H9 (cell line): ENCODE data around the gene ACP2. TPM values are rescaled to one million over a fixed set of nuclear protein-coding genes. Genes with fewer than 3 reads are reported as not detected.

Source experiments
- DNase-seq: peaks from one replicate; pipeline ENCODE4 v3.0.0-alpha.2; 2017
- H2AFZ ChIP-seq: one replicate; pipeline ENCODE4 v1.6.1; 2013; ENCODE audit warnings: mild to moderate bottlenecking, low read length, control low read depth, moderate library complexity
- H2AK5ac ChIP-seq: 2 replicates; pipeline ENCODE4 v1.6.1; 2013; ENCODE audit warnings: low read length, control low read depth, mixed read lengths; ENCODE audit not compliant: insufficient read length
- H2BK120ac ChIP-seq: one replicate; pipeline ENCODE4 v1.6.1; 2013; ENCODE audit warnings: low read depth, mild to moderate bottlenecking, low read length, control low read depth, inconsistent platforms; ENCODE audit not compliant: poor library complexity, severe bottlenecking
- H2BK12ac ChIP-seq: 2 replicates; pipeline ENCODE4 v1.6.1; 2013; ENCODE audit warnings: low read length, control low read depth, mixed read lengths, low read depth; ENCODE audit not compliant: insufficient read length
- H2BK15ac ChIP-seq: 2 replicates; pipeline ENCODE4 v1.6.1; 2013; ENCODE audit warnings: low read depth, low read length, control low read depth
- H2BK20ac ChIP-seq: one replicate; pipeline ENCODE4 v1.6.1; 2013; ENCODE audit warnings: low read depth, mild to moderate bottlenecking, low read length, control low read depth, inconsistent platforms; ENCODE audit not compliant: poor library complexity, severe bottlenecking
- H2BK5ac ChIP-seq: 2 replicates; pipeline ENCODE4 v1.6.1; 2013; ENCODE audit warnings: low read length, control low read depth, mixed read lengths; ENCODE audit not compliant: insufficient read length
- H3K14ac ChIP-seq: 2 replicates; pipeline ENCODE4 v1.6.1; 2013; ENCODE audit warnings: low read length, control low read depth; ENCODE audit not compliant: insufficient read depth
- H3K18ac ChIP-seq: 2 replicates; pipeline ENCODE4 v1.6.1; 2013; ENCODE audit warnings: low read depth, mild to moderate bottlenecking, mixed read lengths, low read length, control low read depth; ENCODE audit not compliant: insufficient read length
- H3K23ac ChIP-seq: 2 replicates; pipeline ENCODE4 v1.6.1; 2013; ENCODE audit warnings: low read length, control low read depth, mixed read lengths, low read depth; ENCODE audit not compliant: insufficient read length
- H3K23me2 ChIP-seq: 2 replicates; pipeline ENCODE4 v1.6.1; 2013; ENCODE audit warnings: low read depth, mild to moderate bottlenecking, mixed read lengths, low read length, control low read depth; ENCODE audit not compliant: insufficient read length, poor library complexity, severe bottlenecking
- H3K27ac ChIP-seq: 2 replicates; pipeline ENCODE4 v1.5.1; 2013; ENCODE audit warnings: low read length, control low read depth, mixed read lengths, low read depth; ENCODE audit not compliant: insufficient read length
- H3K27me3 ChIP-seq: 2 replicates; pipeline ENCODE4 v1.6.1; 2013; ENCODE audit warnings: low read length, control low read depth, inconsistent platforms; ENCODE audit not compliant: insufficient read depth
- H3K4ac ChIP-seq: 2 replicates; pipeline ENCODE4 v1.6.1; 2013; ENCODE audit warnings: low read depth, mild to moderate bottlenecking, control low read depth, inconsistent platforms, low read length, moderate library complexity
- H3K4me1 ChIP-seq: 2 replicates; pipeline ENCODE4 v1.6.1; 2013; ENCODE audit warnings: low read length, control low read depth, inconsistent platforms; ENCODE audit not compliant: insufficient read depth
- H3K4me2 ChIP-seq: 2 replicates; pipeline ENCODE4 v1.6.1; 2013; ENCODE audit warnings: low read length, control low read depth, mixed read lengths; ENCODE audit not compliant: insufficient read length, insufficient read depth
- H3K56ac ChIP-seq: 2 replicates; pipeline ENCODE4 v1.6.1; 2013; ENCODE audit warnings: low read depth, mild to moderate bottlenecking, mixed read lengths, low read length, control low read depth; ENCODE audit not compliant: insufficient read length
- H3K79me1 ChIP-seq: 2 replicates; pipeline ENCODE4 v1.6.1; 2013; ENCODE audit warnings: low read depth, mild to moderate bottlenecking, moderate library complexity, low read length, control low read depth, inconsistent platforms; ENCODE audit not compliant: insufficient read depth, poor library complexity, severe bottlenecking
- H3K79me2 ChIP-seq: 2 replicates; pipeline ENCODE4 v1.6.1; 2013; ENCODE audit warnings: low read length, control low read depth, inconsistent platforms; ENCODE audit not compliant: insufficient read depth
- H3K9ac ChIP-seq: 2 replicates; pipeline ENCODE4 v1.6.1; 2013; ENCODE audit warnings: low read length, control low read depth, mixed read lengths; ENCODE audit not compliant: insufficient read length; ENCODE audit errors: extremely low read depth
- H3K9me3 ChIP-seq: one replicate; pipeline ENCODE4 v1.6.1; 2013; ENCODE audit warnings: low read depth, low read length, inconsistent platforms; ENCODE audit not compliant: control insufficient read depth
- H3T11ph ChIP-seq: one replicate; pipeline ENCODE4 v1.6.1; 2013; ENCODE audit warnings: mild to moderate bottlenecking, low read length, control low read depth, inconsistent platforms
- H4K20me1 ChIP-seq: one replicate; pipeline ENCODE4 v1.6.1; 2013; ENCODE audit not compliant: control insufficient read depth, insufficient read length, insufficient read depth
- H4K5ac ChIP-seq: 2 replicates; pipeline ENCODE4 v1.6.1; 2013; ENCODE audit warnings: low read depth, mild to moderate bottlenecking, mixed read lengths, low read length, control low read depth; ENCODE audit not compliant: insufficient read length
- H4K8ac ChIP-seq: replicated peaks from 2 replicates; pipeline ENCODE4 v1.6.1; 2013; ENCODE audit warnings: low read length, control low read depth, mixed read lengths, low read depth; ENCODE audit not compliant: insufficient read length
- H4K91ac ChIP-seq: 2 replicates; pipeline ENCODE4 v1.6.1; 2013; ENCODE audit warnings: low read depth, mild to moderate bottlenecking, moderate library complexity, mixed read lengths, low read length, control low read depth; ENCODE audit not compliant: insufficient read length
- H3K27ac Mint-ChIP-seq, 3 experiments: 2 replicates in 2 of 3; 3 replicates in 1 of 3; pipeline ENCODE4 v1.8.0; 2020 to 2021; ENCODE audit warnings: mixed read lengths in 3 of 3, mild to moderate bottlenecking in 1 of 3, moderate library complexity in 1 of 3
- H3K27me3 Mint-ChIP-seq: 2 replicates; pipeline ENCODE4 v1.8.0; 2021; ENCODE audit warnings: low read depth, mild to moderate bottlenecking, moderate library complexity, mixed read lengths
- H3K36me3 Mint-ChIP-seq, 3 experiments: 2 replicates in 2 of 3; 3 replicates in 1 of 3; pipeline ENCODE4 v1.8.0; 2020 to 2021; ENCODE audit warnings: low read depth in 3 of 3, mixed read lengths in 3 of 3; ENCODE audit not compliant: insufficient read depth in 1 of 3
- H3K4me1 Mint-ChIP-seq, 2 experiments: 2 replicates each; pipeline ENCODE4 v1.8.0; 2020; ENCODE audit warnings: mixed read lengths in 2 of 2
- H3K4me3 Mint-ChIP-seq, 2 experiments: 2 replicates in 1 of 2; 3 replicates in 1 of 2; pipeline ENCODE4 v1.8.0; 2020 to 2021; ENCODE audit warnings: mild to moderate bottlenecking in 2 of 2, mixed read lengths in 2 of 2, moderate library complexity in 1 of 2
- H3K9me3 Mint-ChIP-seq, 2 experiments: 2 replicates in 1 of 2; 3 replicates in 1 of 2; pipeline ENCODE4 v1.8.0; 2020; ENCODE audit warnings: mild to moderate bottlenecking in 2 of 2, mixed read lengths in 2 of 2, moderate library complexity in 1 of 2
- WGBS: extraction: QIAGEN DNeasy Blood & Tissue Kit; methylation state at CpG from one replicate; pipeline ENCODE4 v1.1.7; 2013; ENCODE audit warnings: missing lambda C conversion rate, low lambda C conversion rate, mixed read lengths; ENCODE audit not compliant: insufficient read length; ENCODE audit errors: extremely low coverage; 5-methylcytosine and 5-hydroxymethylcytosine counted together
- total RNA-seq: library from RNA; stranded (reverse); gene quantifications from 2 replicates; pipeline ENCODE4 v1.2.1, GENCODE V29; 2021
- TF ChIP-seq, protein P1 (sequence below): fragments of 200-600 bp; sonication (generic); conservative IDR thresholded peaks from 3 replicates; pipeline ENCODE4 v1.8.0; 2021; ENCODE audit warnings: antibody characterized with exemption, mild to moderate bottlenecking

Gene ACP2
- total RNA-seq, 1 experiment from 2014 or later: 29.5 TPM

DNA sequence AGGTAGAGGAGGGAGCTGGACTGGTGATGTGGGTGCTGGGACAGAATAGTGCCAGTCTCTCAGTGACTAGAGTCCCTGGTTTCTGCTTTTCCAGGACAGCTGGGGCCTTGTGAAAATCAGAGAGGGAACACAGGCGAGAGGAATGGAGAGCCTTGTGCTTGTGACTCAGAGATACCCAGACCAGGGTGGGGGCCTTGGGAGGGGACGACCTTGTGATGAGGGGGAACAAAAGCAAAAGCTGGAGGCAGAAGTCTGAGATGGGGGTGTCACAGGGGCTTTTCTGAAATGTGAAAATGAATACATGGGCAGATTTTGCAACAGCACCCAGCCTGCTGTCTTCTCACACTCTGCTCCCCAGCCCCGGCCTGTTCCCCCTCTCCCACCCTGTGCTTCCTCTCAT is 5.8 kb upstream of the ACP2 start:
- H2AK5ac ChIP-seq: no peak overlapping the region
- H4K20me1 ChIP-seq: no peaks in the 10 kb centered on the region
- H2BK15ac ChIP-seq: no peak overlapping the region
- H3K56ac ChIP-seq: no peak overlapping the region
- no peaks in the 10 kb centered on the region for H3K79me1 ChIP-seq
- TF ChIP-seq, protein P1, sequence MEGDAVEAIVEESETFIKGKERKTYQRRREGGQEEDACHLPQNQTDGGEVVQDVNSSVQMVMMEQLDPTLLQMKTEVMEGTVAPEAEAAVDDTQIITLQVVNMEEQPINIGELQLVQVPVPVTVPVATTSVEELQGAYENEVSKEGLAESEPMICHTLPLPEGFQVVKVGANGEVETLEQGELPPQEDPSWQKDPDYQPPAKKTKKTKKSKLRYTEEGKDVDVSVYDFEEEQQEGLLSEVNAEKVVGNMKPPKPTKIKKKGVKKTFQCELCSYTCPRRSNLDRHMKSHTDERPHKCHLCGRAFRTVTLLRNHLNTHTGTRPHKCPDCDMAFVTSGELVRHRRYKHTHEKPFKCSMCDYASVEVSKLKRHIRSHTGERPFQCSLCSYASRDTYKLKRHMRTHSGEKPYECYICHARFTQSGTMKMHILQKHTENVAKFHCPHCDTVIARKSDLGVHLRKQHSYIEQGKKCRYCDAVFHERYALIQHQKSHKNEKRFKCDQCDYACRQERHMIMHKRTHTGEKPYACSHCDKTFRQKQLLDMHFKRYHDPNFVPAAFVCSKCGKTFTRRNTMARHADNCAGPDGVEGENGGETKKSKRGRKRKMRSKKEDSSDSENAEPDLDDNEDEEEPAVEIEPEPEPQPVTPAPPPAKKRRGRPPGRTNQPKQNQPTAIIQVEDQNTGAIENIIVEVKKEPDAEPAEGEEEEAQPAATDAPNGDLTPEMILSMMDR: no peak
- H2BK20ac ChIP-seq: no peak overlapping the region
- H2AFZ ChIP-seq: no peak overlapping the region
- Mint-ChIP-seq H3K27ac (peak overlapping the region; percentile 10 to 53 (median 20); a peak in 5 of 7 replicates), H3K36me3 (peaks cover 0 to 4% (median 0%) of the 10 kb centered on the region in 3 experiments; a peak in 1 of 7 replicates), H3K9me3 (no peaks in the 10 kb centered on the region), H3K27me3 (no peaks in the 10 kb centered on the region; the same call in 1 of the 2 replicates), H3K4me1 (peaks cover 19 to 28% of the 10 kb centered on the region in 2 experiments), H3K4me3 (no peak overlapping the region)
- no peaks in the 10 kb centered on the region for H3K27me3 ChIP-seq
- H4K91ac ChIP-seq: no peak overlapping the region
- no peak overlapping the region for H2BK5ac ChIP-seq
- no peak overlapping the region for H3T11ph ChIP-seq
- H3K4ac ChIP-seq: no peak overlapping the region
- no peak overlapping the region for H3K4me2 ChIP-seq
- no peak overlapping the region for H3K14ac ChIP-seq
- no peak overlapping the region for H3K23ac ChIP-seq
- DNase-seq: no peak
- no peaks in the 10 kb centered on the region; the same call in 1 of the 2 replicates for H3K4me1 ChIP-seq
- peaks cover 3% of the 10 kb centered on the region; the same call in 1 of the 2 replicates for H3K79me2 ChIP-seq
- H2BK120ac ChIP-seq: no peak overlapping the region
- no peak overlapping the region for H3K9ac ChIP-seq
- H4K5ac ChIP-seq: no peak overlapping the region
- H3K27ac ChIP-seq: no peak overlapping the region
- no CpG with 5 or more reads among the region's 3 CpGs for WGBS
- no peak overlapping the region for H2BK12ac ChIP-seq
- H3K18ac ChIP-seq: no peak overlapping the region
- H3K23me2 ChIP-seq: peaks cover 5% of the 10 kb centered on the region
- no peaks in the 10 kb centered on the region for H3K9me3 ChIP-seq
- no peak overlapping the region for H4K8ac ChIP-seq
